Right atrium auricular region (tissue), 2 donors: ENCODE results near the gene ADD2. TPM values are rescaled to one million over a fixed set of nuclear protein-coding genes. Genes with fewer than 3 reads are reported as not detected.

Experiments used
- DNase-seq: peaks from one replicate; pipeline ENCODE4 v3.0.0-alpha.2; 2019; ENCODE audit warnings: low spot score
- H3K27ac ChIP-seq, 2 donors: fragments of 200-600 bp; sonication (generic); 1 replicate in 1 of 2; 2 replicates in 1 of 2; pipeline ENCODE4 v1.5.1; 2016 to 2019
- H3K27me3 ChIP-seq, 2 donors: fragments of 200-600 bp; sonication (generic); one replicate each; pipeline versions ENCODE4 v1.5.1 to v1.6.0; 2017 to 2019
- H3K36me3 ChIP-seq: fragments of 200-600 bp; sonication (generic); one replicate; pipeline ENCODE4 v1.5.1; 2016
- H3K4me1 ChIP-seq, 2 donors: fragments of 200-600 bp; sonication (generic); one replicate each; pipeline versions ENCODE4 v1.5.1 to v1.6.0; 2017 to 2019
- H3K4me3 ChIP-seq, 2 donors: fragments of 200-600 bp; sonication (generic); 1 replicate in 1 of 2; 2 replicates in 1 of 2; pipeline ENCODE4 v1.5.1; 2017 to 2019; ENCODE audit warnings: mild to moderate bottlenecking in 1 of 2, moderate library complexity in 1 of 2
- H3K9me3 ChIP-seq, 2 donors: fragments of 200-600 bp; sonication (generic); one replicate each; pipeline ENCODE4 v1.5.1; 2019
- total RNA-seq, 2 donors: library from RNA; depleted of rRNA; stranded (reverse); fragments of >200 nt; gene quantifications; one replicate each; pipeline ENCODE4 v1.1.0, GENCODE V29; 2016
- TF ChIP-seq, protein P1 (sequence below), 2 donors: fragments of 200-600 bp; sonication (generic); IDR thresholded peaks; one replicate each; pipeline ENCODE4 v1.5.1; 2019; ENCODE audit warnings: antibody characterized with exemption in 2 of 2

ADD2 gene
- total RNA-seq, 2 donors from 2014 or later, result 1.1 to 1.4 TPM

DNA sequence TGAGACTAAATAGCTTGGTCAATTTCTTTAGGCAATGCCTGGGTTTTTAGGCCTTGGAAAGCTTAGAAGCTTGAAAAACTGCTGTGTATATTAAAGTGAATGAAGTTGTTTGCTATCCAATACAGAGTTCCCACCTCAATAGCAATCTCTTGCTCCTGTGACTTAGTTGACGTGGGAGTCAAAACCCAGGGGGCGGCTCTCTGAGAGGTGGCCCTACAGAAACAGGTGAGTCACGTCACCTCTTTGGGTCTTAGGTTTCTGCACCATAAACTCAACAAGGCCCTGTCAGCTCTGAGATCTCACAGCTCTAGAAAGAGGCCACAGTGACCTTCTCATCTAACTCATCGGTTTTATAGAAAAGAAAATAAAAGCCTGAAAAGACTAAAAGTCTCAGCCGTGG is 79.6 kb downstream of the ADD2 start:
- Histone ChIP-seq H3K27ac (no peak overlapping the region), H3K27me3 (no peaks in the 10 kb centered on the region), H3K4me3 (no peak overlapping the region), H3K4me1 (no peaks in the 10 kb centered on the region), H3K9me3 (no peaks in the 10 kb centered on the region), H3K36me3 (no peaks in the 10 kb centered on the region)
- no peak for DNase-seq
- TF ChIP-seq, protein P1, sequence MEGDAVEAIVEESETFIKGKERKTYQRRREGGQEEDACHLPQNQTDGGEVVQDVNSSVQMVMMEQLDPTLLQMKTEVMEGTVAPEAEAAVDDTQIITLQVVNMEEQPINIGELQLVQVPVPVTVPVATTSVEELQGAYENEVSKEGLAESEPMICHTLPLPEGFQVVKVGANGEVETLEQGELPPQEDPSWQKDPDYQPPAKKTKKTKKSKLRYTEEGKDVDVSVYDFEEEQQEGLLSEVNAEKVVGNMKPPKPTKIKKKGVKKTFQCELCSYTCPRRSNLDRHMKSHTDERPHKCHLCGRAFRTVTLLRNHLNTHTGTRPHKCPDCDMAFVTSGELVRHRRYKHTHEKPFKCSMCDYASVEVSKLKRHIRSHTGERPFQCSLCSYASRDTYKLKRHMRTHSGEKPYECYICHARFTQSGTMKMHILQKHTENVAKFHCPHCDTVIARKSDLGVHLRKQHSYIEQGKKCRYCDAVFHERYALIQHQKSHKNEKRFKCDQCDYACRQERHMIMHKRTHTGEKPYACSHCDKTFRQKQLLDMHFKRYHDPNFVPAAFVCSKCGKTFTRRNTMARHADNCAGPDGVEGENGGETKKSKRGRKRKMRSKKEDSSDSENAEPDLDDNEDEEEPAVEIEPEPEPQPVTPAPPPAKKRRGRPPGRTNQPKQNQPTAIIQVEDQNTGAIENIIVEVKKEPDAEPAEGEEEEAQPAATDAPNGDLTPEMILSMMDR (IDR thresholded peaks at IDR 0.05), result no peak

- no peaks in the 10 kb centered on the region for H3K36me3 ChIP-seq
- TF ChIP-seq, protein P1 (IDR thresholded peaks at IDR 0.05), result no peak
- no peak for DNase-seq
These were observed 80.6 kb downstream of the ADD2 start for GRCh38 chr2:70687461-70687795.

DNA sequence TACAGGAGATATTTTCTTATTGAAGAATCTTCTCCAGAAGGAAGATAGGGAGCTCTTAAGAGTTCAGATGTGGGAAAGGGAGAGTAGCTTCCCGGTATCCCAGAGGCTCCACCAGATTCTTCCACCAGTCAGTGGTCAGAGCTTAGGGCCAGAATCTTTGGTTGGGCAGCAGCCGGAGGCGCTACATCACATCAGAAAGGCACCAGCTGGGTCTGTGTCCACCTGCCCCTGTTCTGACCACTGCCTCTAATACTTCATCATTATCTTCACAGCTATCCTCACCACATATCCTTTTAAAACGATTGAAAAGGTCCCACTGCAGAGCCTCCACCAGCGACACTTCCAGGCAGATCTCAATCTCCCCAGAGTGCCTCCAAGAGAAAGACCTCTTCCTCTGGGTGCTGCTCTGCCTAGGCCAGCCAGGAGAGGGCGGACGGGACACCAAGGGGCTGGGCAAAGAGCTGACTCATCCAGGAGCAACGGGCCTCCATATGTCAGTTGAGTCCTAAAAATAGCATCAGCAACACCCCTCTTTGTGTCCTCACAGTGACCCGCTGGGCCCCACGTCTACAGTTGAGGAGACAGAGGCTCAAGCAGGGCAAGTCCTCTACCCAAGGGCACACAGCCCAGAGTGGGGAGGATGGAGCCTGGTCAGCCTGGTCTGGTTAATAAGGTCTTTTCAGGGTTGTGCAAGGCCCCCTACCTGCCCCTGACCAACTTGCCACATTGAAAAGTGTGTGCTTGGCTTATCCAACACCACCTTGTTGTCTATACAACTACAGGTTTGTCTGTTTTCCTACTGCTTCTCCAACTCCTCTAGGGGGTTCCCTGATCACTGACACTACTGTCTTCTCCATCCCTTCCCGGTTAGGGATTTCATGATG is 81.2 kb downstream of the ADD2 start:
- DNase-seq, result no peak
- Histone ChIP-seq H3K4me3 (no peak overlapping the region), H3K27ac (no peak overlapping the region), H3K9me3 (no peaks in the 10 kb centered on the region), H3K27me3 (no peaks in the 10 kb centered on the region), H3K36me3 (no peaks in the 10 kb centered on the region), H3K4me1 (no peaks in the 10 kb centered on the region)
- TF ChIP-seq, protein P1 (IDR thresholded peaks at IDR 0.05), result peak; percentile 10 to 33

More at GRCh38 chr2:70687461-70687795, 80.6 kb downstream of the ADD2 start:
- H3K27ac ChIP-seq, result no peak overlapping the region
- no peak overlapping the region for H3K4me3 ChIP-seq
- no peaks in the 10 kb centered on the region for H3K27me3 ChIP-seq
- H3K4me1 ChIP-seq, result no peaks in the 10 kb centered on the region
- H3K9me3 ChIP-seq, result no peaks in the 10 kb centered on the region

DNA sequence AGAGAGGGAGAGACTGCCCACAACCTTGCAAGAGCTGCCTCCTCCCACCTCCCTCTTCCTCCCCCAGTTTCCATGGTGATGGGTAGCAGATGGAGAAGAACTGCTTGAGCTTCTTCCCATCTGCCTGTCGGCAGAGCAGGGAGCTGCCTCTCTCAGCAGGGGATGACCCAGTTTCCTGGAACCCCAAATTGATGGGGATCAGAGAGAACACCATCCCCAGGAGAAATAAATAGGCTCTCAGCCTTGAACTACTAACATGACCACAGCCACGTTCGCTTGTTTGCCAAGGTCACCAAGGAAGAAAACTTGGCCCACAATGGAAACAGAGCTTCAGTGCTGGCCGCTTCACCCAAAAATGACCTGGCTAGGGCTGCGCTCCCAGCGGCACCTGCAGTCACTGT is 82.2 kb downstream of the ADD2 start:
- no peaks in the 10 kb centered on the region for H3K27me3 ChIP-seq
- H3K9me3 ChIP-seq, result no peaks in the 10 kb centered on the region
- no peaks in the 10 kb centered on the region for H3K4me1 ChIP-seq
- no peak overlapping the region for H3K27ac ChIP-seq
- DNase-seq, result no peak
- no peak overlapping the region for H3K4me3 ChIP-seq
- no peaks in the 10 kb centered on the region for H3K36me3 ChIP-seq
- TF ChIP-seq, protein P1 (IDR thresholded peaks at IDR 0.05), result no peak

DNA sequence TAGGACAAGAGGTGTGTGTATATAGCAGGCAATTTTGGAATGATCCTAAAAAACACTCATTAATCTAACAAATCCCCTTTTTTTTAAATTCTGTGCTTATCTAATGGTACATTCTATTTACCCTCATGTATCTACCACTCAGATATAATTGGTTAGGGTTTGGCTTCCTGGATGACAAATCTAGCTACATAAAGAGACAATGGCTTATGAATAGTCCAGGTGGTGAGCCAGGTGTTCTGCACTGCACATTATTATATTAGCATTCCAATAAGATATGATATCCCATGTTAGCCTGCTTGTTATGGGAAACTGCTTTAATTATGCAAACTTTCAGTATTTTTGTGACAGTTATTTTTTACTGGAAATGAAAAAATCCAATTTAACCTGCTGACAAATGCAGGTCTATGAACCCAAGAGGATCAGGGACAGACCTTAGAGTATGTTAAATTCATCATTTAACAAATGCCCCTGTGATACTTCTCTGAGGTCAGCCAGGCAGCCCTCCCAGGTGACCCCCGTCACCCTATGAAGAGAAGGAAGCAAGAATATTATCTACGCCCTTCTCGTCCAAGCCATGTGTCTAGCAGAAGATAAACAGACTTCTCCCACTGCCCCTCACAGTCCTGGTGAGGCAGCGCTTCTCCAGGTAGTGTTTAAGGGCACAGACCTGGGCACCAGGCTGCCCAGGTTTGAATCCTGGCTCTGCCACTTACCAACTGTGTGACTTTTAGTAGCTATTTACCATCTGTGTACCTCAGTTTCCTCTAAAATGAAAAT is 83.0 kb downstream of the ADD2 start:
- Histone ChIP-seq H3K36me3 (no peaks in the 10 kb centered on the region), H3K4me1 (no peaks in the 10 kb centered on the region), H3K27ac (no peak overlapping the region), H3K27me3 (no peaks in the 10 kb centered on the region), H3K4me3 (no peak overlapping the region), H3K9me3 (no peaks in the 10 kb centered on the region)
- DNase-seq, result no peak
- TF ChIP-seq, protein P1 (IDR thresholded peaks at IDR 0.05), result no peak
